ENCODE results near the gene DGKZ. TPM values are rescaled to one million over a fixed set of nuclear protein-coding genes. Genes with fewer than 3 reads are reported as not detected.

The DGKZ gene
- total RNA-seq, 4 donors from 2014 or later = 41.8 to 86.4 (median 60.3) TPM

GRCh38 chr11:46385169-46386004, 38.1 kb downstream of the DGKZ start:
- intact Hi-C loops (cut with DNase I; ENCODE audit: low total_unique reads) = no loop called here
- no peak for DNase-seq (ENCODE audit: low spot score in 2 of 2)
- 94 to 98% methylated on average over 44 to 47 of the region's 47 CpGs for WGBS, 2 donors

GRCh38 chr11:46386005-46386578, 38.8 kb downstream of the DGKZ start:
- no peak overlapping the region for H3K4me3 ChIP-seq (ENCODE audit: low read depth, poor library complexity, severe bottlenecking)
- intact Hi-C loops (cut with DNase I; ENCODE audit: low total_unique reads) = no loop called here
- no peak for TF ChIP-seq CTCF (IDR thresholded peaks at IDR 0.05)
- no peak for TF ChIP-seq POLR2A (IDR thresholded peaks at IDR 0.05)
- WGBS, 2 donors = 95 to 96% methylated on average over 25 of the region's 25 CpGs
- no peak for DNase-seq (ENCODE audit: low spot score in 2 of 2)

More at GRCh38 chr11:46385169-46386004, 38.1 kb downstream of the DGKZ start:
- TF ChIP-seq CTCF (IDR thresholded peaks at IDR 0.05) (no peak), POLR2A (IDR thresholded peaks at IDR 0.05) (no peak)
- no peak overlapping the region for H3K4me3 ChIP-seq (ENCODE audit: low read depth, poor library complexity, severe bottlenecking)

GRCh38 chr11:46386674-46387073, 39.4 kb downstream of the DGKZ start:
- no peak for TF ChIP-seq CTCF (IDR thresholded peaks at IDR 0.05)
- TF ChIP-seq POLR2A (IDR thresholded peaks at IDR 0.05) = no peak
- 83 to 84% methylated on average over 4 of the region's 4 CpGs for WGBS, 2 donors
- no peak overlapping the region for H3K4me3 ChIP-seq (ENCODE audit: low read depth, poor library complexity, severe bottlenecking)
- DNase-seq (ENCODE audit: low spot score in 2 of 2) = no peak
- intact Hi-C loops (cut with DNase I; ENCODE audit: low total_unique reads) = no loop called here

- intact Hi-C loops (cut with DNase I; ENCODE audit: low total_unique reads) = no loop called here
- H3K4me3 ChIP-seq (ENCODE audit: low read depth, poor library complexity, severe bottlenecking) = no peak overlapping the region
- WGBS, 2 donors = 65 to 81% methylated on average over 5 of the region's 5 CpGs
- TF ChIP-seq CTCF (IDR thresholded peaks at IDR 0.05) = no peak
- TF ChIP-seq POLR2A (IDR thresholded peaks at IDR 0.05) = no peak
- no peak for DNase-seq (ENCODE audit: low spot score in 2 of 2)
Measured at GRCh38 chr11:46387456-46387855, 40.2 kb downstream of the DGKZ start.

- DNase-seq (ENCODE audit: low spot score in 2 of 2) = no peak
- H3K4me3 ChIP-seq (ENCODE audit: low read depth, poor library complexity, severe bottlenecking) = no peak overlapping the region
- intact Hi-C loops (cut with DNase I; ENCODE audit: low total_unique reads) = no loop called here
- WGBS, 2 donors = 15 to 23% methylated on average over 19 to 24 of the region's 24 CpGs
- TF ChIP-seq POLR2A (IDR thresholded peaks at IDR 0.05) = no peak
Measured at GRCh38 chr11:46387919-46388618, 40.8 kb downstream of the DGKZ start.

Measured in lower leg skin (tissue), 4 donors.